ENCODE measurements around the gene MFSD11. TPM values are rescaled to one million over a fixed set of nuclear protein-coding genes. Genes with fewer than 3 reads are reported as not detected.

The MFSD11 gene
- total RNA-seq (2014; rRNA removed; shearing (Covaris generic)) (52.6 and 55.1 TPM in 2 replicates), total RNA-seq (2022) (63.1 and 68.4 TPM in 2 replicates), Bru-seq, nascent RNA (percentile 79 among the genes with signal in this experiment), BruChase-seq, experiment 1, labeled RNA remaining after a 6-hour chase (percentile 89 among the genes with signal in this experiment), BruChase-seq, experiment 2, labeled RNA remaining after a 2-hour chase (percentile 88 among the genes with signal in this experiment)
- long read RNA-seq, transcript MFSD11-217 (14 exons, 1,891 nt), result major isoform, 29 of 85 reads
- long read RNA-seq, transcript MFSD11-201 (14 exons, 2,538 nt), result minor isoform, 7 of 85 reads
- long read RNA-seq, transcript MFSD11-220 (14 exons, 2,850 nt), result minor isoform, 7 of 85 reads
- long read RNA-seq, partial matches to known transcripts, result 8 of 85 reads
- long read RNA-seq, other reads (novel, unspliced or antisense), result 26 of 85 reads

DNA sequence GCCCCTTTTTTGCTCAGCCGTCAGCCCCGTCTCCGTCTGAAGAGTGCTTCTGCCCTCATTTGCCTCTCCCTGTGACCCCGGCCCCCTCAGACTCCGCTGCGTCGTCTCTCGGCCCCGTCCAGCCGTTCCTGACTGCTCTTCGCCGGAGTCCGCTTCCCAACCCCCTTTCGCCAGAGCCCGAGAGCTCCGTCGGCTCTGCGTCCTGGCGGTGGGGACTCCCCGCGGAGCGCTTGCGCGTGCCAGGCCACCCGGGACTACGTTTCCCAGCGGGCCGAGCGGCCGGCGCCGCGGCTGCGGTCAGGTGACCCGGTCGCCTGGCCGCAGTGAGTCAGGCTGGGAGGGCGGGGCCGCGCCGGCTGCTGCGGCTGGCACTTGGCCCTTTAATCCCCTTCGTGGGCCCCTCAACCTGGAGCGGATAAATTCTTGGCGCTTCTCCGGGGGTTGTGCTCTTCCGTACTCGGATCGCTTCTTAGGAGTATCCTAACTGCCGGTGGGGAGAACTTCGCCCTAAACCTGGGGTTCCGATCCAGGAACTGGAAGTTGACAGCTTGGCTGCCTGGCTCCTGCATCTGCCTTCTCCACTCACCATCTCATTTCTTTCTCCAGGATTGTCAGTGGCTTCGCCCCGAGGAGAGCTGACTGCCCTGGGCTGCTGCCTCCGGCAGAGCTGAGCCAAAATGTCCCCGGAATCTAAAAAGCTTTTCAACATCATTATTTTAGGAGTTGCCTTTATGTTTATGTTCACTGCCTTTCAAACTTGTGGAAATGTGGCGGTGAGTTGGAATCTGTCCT is at the start of gene MFSD11:
MFSD11 (plus strand) TSS at position 444 of the 792 bp plus-strand sequence; CDS start at position 678, 234 bp downstream.
- BruUV-seq (replicated peaks), result no TSS peak
- peak within 1 kb of the TSS; percentile 96 for H3K4me2 ChIP-seq (ENCODE audit: low read length)
- peaks cover 33% of the 10 kb centered on the region for H4K20me1 ChIP-seq (ENCODE audit: insufficient read depth, low read length)
- peak within 1 kb of the TSS; percentile 92 for H3K27ac ChIP-seq (ENCODE audit: low read depth, low read length, poor library complexity, severe bottlenecking)
- TF ChIP-seq, protein P1, sequence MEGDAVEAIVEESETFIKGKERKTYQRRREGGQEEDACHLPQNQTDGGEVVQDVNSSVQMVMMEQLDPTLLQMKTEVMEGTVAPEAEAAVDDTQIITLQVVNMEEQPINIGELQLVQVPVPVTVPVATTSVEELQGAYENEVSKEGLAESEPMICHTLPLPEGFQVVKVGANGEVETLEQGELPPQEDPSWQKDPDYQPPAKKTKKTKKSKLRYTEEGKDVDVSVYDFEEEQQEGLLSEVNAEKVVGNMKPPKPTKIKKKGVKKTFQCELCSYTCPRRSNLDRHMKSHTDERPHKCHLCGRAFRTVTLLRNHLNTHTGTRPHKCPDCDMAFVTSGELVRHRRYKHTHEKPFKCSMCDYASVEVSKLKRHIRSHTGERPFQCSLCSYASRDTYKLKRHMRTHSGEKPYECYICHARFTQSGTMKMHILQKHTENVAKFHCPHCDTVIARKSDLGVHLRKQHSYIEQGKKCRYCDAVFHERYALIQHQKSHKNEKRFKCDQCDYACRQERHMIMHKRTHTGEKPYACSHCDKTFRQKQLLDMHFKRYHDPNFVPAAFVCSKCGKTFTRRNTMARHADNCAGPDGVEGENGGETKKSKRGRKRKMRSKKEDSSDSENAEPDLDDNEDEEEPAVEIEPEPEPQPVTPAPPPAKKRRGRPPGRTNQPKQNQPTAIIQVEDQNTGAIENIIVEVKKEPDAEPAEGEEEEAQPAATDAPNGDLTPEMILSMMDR (conservative IDR thresholded peaks at IDR 0.05; ENCODE audit: low read length), result no peak
- no peak for TF ChIP-seq EZH2phosphoT487 (IDR thresholded peaks at IDR 0.05; ENCODE audit: borderline replicate concordance, low read depth, low read length)
- peaks cover 74% of the 10 kb centered on the region for H3K79me2 ChIP-seq (ENCODE audit: insufficient read depth, low read depth, low read length)
- ChIA-PET POLR2A (interaction anchor here (0.7 to 2.6 kb wide), 7 partner anchors 10 to 67 kb away, joined by 3 to 12 read pairs (median 4); no protein-coding TSS in a partner anchor), CTCF (ENCODE audit: unreplicated experiment) (interaction anchor here (1.1 kb wide), 1 partner anchor 11 kb away, joined by 3 read pairs; the partner anchor contains the start of gene METTL23)
- H3K4me3 ChIP-seq (ENCODE audit: low read depth, low read length, poor library complexity, severe bottlenecking), result peak within 1 kb of the TSS; percentile 77
- DNase-seq (ENCODE audit: low spot score), result peak; percentile 96
- H3K9me3 ChIP-seq (ENCODE audit: low read length), result no peaks in the 10 kb centered on the region
- H3K9me2 ChIP-seq (ENCODE audit: insufficient read depth, low read length), result no peaks in the 10 kb centered on the region
- H2AFZ ChIP-seq (ENCODE audit: low read length), result peak within 1 kb of the TSS; percentile 44; the same call in 1 of the 2 replicates
- peaks cover 69% of the 10 kb centered on the region for H3K36me3 ChIP-seq (ENCODE audit: insufficient read depth, low read length)
- H3K4me1 ChIP-seq (ENCODE audit: insufficient read depth, low read length, poor library complexity, severe bottlenecking), result peaks cover 46% of the 10 kb centered on the region
- intact Hi-C loops (cut with micrococcal nuclease; ENCODE audit: unreplicated experiment), result loop anchor here (1.0 to 10.0 kb wide), 8 partner anchors 12 to 1073 kb away; partner anchors contain the start of genes JMJD6, METTL23, RECQL5 and SAP30BP

DNA sequence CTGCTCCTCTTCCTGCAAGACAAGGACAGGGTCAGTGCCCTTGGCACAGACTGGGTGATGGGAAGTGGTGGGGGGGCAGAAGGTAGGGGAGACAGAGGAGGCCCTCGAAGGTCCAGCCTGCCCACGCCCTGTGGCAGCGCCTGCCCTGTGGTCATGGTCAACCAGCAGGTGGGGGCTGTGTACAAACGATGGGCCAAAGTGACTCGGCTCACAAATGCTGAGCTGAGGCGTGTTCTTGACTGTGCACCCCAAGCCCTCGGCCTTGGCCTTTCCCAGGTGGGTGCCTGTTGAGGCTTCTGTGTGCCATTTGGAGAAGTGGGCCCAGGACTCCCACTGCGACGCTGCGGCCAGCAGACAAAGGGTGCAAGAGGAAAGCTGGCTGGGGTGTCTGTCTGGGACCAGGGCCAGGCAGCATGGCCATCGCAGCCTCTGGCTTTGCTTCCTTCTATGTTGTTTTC is 49.7 kb upstream of the MFSD11 start:
- ChIA-PET CTCF (ENCODE audit: unreplicated experiment) (no interaction called here), POLR2A (no interaction called here)
- Histone ChIP-seq H3K79me2 (ENCODE audit: insufficient read depth, low read depth, low read length) (no peaks in the 10 kb centered on the region), H3K4me3 (ENCODE audit: low read depth, low read length, poor library complexity, severe bottlenecking) (no peak overlapping the region), H3K27ac (ENCODE audit: low read depth, low read length, poor library complexity, severe bottlenecking) (no peak overlapping the region), H3K4me2 (ENCODE audit: low read length) (no peak overlapping the region), H3K9me2 (ENCODE audit: insufficient read depth, low read length) (no peaks in the 10 kb centered on the region), H3K36me3 (ENCODE audit: insufficient read depth, low read length) (no peaks in the 10 kb centered on the region), H3K4me1 (ENCODE audit: insufficient read depth, low read length, poor library complexity, severe bottlenecking) (no peaks in the 10 kb centered on the region), H4K20me1 (ENCODE audit: insufficient read depth, low read length) (no peaks in the 10 kb centered on the region), H3K9me3 (ENCODE audit: low read length) (no peaks in the 10 kb centered on the region), H2AFZ (ENCODE audit: low read length) (no peak overlapping the region)
- no peak for TF ChIP-seq EZH2phosphoT487 (IDR thresholded peaks at IDR 0.05; ENCODE audit: borderline replicate concordance, low read depth, low read length)
- TF ChIP-seq, protein P1 (conservative IDR thresholded peaks at IDR 0.05; ENCODE audit: low read length), result no peak
- no TSS peak for BruUV-seq (replicated peaks)
- no peak for DNase-seq (ENCODE audit: low spot score)
- intact Hi-C loops (cut with micrococcal nuclease; ENCODE audit: unreplicated experiment), result no loop called here
